Fibroblast of skin of left quadriceps (primary cell): Measurements from ENCODE around the gene PCDHA3.
"Not testable (repeated sequence)": the region's sequence is repeated elsewhere in the genome, so short reads cannot be mapped to it uniquely, and the experiment has no call there.

Experiments
- DNase-seq, 2 experiments: peaks; one replicate each; pipeline ENCODE4 v3.0.0-alpha.2; 2013; ENCODE audit warnings: low read depth in 2 of 2

PCDHA3 gene

DNA sequence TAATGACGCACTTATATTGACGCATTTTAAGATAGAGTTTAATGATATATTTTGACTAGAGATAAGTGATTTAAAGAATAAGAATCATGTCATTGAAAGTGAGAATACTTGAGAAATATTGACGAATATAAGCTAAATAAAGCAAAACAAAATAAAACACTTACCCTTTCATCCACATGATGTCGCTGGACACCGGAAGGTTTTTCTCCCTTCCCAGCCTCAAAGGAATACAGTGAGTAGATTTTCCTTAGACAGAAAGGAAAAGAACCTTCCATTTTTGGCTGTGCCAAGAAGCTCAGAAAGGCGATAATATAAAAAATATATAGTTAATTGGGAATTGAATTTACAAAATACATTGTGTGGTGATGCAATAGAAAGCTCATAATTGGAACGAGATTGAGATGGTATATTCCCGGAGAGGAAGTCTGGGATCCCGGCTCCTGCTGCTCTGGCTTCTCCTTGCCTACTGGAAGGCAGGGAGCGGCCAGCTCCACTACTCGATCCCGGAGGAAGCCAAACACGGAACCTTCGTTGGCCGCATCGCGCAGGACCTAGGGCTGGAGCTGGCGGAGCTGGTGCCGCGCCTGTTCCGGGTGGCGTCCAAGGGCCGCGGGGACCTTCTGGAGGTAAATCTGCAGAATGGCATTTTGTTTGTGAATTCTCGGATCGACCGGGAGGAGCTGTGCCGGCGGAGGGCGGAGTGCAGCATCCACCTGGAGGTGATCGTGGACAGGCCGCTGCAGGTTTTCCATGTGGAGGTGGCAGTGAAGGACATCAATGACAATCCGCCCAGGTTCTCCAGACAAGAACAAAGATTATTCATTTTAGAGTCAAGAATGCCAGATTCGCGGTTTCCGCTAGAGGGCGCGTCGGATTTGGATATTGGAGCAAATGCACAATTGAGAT, 20.8 kb downstream of the PCDHA3 start, which contains the start of gene PCDHA5:
TSS of gene PCDHA5 (plus strand) at position 239 of the 906 bp plus-strand sequence.
- no peak for DNase-seq

DNA sequence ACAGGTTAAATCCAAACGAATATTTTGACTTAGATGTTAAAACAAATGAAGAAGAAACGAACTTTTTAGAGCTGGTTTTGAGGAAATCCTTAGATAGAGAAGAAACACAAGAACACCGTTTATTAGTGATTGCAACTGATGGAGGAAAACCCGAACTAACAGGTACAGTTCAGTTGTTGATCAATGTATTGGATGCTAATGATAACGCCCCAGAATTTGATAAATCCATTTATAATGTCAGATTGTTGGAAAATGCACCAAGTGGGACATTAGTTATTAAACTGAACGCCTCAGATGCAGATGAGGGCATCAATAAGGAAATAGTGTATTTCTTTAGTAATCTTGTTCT, 21.4 kb downstream of the PCDHA3 start:
- DNase-seq, result no peak

DNA sequence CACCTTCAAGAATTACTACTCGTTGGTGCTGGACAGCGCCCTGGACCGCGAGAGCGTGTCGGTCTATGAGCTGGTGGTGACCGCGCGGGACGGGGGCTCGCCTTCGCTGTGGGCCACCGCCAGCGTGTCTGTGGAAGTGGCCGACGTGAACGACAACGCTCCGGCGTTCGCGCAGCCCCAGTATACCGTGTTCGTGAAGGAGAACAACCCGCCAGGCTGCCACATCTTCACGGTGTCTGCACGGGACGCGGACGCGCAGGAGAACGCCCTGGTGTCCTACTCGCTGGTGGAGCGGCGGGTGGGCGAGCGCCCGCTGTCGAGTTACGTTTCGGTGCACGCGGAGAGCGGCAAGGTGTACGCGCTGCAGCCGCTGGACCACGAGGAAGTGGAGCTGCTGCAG, 22.1 kb downstream of the PCDHA3 start:
- DNase-seq, result not testable (repeated sequence)

DNA sequence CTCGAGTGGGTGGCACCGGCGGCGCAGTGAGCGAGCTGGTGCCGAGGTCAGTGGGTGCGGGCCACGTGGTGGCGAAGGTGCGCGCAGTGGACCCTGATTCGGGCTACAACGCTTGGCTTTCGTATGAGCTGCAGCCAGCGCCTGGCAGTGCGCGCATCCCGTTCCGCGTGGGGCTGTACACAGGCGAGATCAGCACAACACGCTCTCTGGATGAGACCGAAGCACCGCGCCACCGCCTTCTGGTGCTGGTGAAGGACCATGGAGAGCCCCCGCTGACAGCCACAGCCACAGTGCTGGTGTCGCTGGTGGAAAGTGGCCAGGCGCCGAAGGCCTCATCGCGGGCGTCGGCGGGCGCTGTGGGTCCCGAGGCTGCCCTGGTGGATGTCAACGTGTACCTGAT, 22.6 kb downstream of the PCDHA3 start:
- no peak for DNase-seq

DNA sequence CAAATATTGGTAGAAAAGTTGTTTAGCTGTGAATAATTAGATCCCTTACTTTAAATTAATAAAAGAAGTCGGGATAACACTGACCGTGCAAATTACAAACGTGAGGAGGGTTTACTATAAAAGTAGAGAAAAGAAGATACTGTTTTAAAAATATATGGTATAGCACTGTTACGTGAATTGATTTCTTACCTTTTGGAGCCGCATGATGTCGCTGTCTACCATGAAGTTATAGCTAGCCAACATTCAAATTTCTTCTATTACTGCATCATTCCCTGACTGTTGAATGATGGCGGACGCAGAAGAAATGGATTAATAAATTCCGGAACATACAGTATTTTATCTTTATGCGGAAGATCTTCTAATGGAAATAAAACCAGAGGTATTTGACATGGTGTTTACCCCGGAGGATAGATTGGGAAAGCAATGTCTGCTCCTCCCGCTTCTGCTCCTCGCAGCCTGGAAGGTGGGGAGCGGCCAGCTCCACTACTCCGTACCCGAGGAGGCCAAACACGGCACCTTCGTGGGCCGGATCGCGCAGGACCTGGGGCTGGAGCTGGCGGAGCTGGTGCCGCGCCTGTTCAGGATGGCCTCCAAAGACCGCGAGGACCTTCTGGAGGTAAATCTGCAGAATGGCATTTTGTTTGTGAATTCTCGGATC, 27.0 kb downstream of the PCDHA3 start, which contains the start of gene PCDHA6:
TSS of gene PCDHA6 (plus strand) at position 257 of the 658 bp plus-strand sequence. CDS start at position 389, 132 bp downstream.
- DNase-seq, result no peak

DNA sequence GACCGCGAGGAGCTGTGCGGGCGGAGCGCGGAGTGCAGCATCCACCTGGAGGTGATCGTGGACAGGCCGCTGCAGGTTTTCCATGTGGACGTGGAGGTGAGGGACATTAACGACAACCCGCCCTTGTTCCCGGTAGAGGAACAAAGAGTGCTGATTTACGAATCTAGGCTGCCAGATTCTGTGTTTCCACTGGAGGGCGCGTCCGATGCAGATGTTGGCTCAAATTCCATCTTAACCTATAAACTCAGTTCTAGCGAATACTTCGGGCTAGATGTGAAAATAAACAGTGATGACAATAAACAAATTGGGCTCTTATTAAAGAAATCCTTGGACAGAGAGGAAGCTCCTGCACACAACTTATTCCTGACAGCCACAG, 27.5 kb downstream of the PCDHA3 start:
- no peak for DNase-seq

DNA sequence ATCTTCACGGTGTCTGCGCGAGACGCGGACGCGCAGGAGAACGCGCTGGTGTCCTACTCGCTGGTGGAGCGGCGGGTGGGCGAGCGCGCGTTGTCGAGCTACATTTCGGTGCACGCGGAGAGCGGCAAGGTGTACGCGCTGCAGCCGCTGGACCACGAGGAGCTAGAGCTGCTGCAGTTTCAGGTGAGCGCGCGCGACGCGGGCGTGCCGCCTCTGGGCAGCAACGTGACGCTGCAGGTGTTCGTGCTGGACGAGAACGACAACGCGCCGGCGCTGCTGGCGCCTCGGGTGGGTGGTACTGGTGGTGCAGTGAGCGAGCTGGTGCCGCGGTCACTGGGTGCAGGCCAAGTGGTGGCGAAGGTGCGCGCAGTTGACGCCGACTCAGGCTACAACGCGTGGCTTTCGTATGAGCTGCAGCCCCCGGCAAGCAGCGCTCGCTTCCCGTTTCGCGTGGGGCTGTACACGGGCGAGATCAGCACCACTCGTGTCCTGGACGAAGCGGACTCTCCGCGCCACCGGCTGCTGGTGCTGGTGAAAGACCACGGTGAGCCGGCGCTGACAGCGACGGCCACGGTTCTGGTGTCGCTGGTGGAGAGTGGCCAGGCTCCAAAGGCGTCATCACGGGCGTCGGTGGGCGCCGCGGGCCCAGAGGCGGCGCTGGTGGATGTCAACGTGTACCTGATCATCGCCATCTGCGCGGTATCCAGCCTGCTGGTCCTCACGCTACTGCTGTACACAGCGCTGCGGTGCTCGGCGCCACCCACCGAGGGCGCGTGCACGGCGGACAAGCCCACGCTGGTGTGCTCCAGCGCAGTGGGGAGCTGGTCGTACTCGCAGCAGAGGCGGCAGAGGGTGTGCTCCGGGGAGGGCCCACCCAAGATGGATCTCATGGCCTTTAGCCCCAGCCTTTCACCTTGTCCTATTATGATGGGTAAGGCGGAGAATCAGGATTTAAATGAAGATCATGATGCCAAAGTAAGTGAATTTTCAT, 28.9 kb downstream of the PCDHA3 start:
- not testable (repeated sequence) for DNase-seq

DNA sequence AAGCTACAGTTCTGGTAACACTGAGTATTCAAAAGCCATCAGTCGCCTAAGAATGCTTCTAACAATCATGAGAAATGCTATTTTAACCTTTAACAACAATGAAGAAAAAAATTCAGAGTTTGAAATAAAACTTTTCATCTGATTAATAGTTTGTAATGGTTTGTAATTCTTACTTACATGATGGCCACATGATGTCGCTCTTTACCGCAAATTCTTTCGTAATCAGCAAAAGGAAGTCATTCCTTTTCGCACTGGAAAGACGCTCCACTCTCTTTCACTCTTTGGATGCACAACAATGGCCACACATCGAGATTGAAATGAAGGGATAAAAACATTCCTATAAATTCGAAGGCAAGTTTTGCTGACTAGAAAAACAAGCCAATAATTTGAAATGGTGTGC, 33.1 kb downstream of the PCDHA3 start, which contains the start of gene PCDHA7:
TSS of gene PCDHA7 (plus strand) at position 277 of the 400 bp plus-strand sequence. CDS start at position 392, 115 bp downstream.
- peak in 1 of 2 experiments; percentile 1 for DNase-seq

DNA sequence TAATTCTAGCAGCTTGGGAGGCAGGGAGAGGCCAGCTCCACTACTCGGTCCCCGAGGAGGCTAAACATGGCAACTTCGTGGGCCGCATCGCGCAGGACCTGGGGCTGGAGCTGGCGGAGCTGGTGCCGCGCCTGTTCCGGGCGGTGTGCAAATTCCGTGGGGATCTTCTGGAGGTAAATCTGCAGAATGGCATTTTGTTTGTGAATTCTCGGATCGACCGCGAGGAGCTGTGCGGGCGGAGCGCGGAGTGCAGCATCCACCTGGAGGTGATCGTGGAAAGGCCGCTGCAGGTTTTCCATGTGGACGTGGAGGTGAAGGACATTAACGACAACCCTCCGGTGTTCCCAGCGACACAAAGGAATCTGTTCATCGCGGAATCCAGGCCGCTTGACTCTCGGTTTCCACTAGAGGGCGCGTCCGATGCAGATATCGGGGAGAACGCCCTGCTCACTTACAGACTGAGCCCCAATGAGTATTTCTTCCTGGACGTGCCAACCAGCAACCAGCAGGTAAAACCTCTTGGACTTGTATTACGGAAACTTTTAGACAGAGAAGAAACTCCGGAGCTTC, 33.7 kb downstream of the PCDHA3 start:
- not testable (repeated sequence) for DNase-seq

DNA sequence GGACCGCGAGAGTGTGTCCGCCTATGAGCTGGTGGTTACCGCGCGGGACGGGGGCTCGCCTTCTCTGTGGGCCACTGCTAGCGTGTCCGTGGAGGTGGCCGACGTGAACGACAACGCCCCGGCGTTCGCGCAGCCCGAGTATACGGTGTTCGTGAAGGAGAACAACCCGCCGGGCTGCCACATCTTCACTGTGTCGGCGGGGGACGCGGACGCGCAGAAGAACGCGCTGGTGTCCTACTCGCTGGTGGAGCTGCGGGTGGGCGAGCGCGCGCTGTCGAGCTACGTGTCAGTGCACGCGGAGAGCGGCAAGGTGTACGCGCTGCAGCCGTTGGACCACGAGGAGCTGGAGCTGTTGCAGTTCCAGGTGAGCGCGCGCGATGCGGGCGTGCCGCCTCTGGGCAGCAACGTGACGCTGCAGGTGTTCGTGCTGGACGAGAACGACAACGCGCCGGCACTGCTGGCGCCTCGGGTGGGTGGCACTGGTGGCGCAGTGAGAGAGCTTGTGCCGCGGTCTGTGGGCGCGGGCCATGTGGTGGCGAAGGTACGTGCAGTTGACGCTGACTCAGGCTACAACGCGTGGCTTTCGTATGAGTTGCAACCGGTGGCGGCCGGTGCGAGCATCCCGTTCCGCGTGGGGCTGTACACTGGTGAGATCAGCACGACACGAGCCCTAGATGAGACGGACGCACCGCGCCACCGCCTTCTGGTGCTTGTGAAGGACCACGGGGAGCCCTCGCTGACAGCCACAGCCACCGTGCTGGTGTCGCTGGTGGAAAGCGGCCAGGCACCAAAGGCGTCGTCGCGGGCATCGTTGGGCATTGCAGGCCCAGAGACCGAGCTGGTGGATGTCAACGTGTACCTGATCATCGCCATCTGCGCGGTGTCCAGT, 35.0 kb downstream of the PCDHA3 start:
- DNase-seq, result no peak

DNA sequence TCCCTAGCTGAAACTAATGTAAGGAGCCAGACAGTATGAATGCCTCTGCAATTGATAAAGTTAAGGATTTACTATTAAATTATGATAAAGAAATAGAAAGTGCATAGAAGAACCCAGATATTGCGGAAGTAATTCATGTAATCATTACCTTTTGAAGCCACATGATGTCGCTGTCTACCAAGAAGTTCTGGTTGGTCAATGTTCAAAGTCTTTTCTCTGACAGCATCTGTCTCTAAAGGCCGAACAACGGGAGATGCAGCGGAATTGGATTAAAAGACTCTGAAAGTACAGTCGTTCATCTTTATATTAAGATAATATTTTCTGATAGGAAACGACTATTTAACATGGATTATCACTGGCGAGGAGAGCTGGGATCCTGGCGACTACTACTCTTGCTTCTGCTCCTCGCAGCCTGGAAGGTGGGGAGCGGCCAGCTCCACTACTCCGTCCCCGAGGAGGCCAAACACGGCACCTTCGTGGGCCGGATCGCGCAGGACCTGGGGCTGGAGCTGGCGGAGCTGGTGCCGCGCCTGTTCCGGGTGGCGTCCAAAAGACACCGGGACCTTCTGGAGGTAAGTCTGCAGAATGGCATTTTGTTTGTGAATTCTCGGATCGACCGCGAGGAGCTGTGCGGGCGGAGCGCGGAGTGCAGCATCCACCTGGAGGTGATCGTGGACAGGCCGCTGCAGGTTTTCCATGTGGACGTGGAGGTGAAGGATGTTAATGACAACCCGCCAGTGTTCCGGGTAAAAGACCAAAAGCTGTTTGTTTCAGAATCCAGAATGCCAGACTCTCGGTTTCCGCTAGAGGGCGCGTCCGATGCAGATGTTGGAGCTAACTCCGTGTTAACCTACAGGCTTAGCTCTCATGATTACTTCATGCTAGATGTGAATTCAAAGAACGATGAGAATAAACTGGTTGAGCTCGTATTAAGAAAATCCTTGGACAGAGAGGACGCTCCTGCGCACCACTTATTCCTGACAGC, 40.4 kb downstream of the PCDHA3 start, which contains the start of gene PCDHA8:
TSS of gene PCDHA8 (plus strand) at position 210 of the 985 bp plus-strand sequence. CDS start at position 345, 135 bp downstream.
- no peak for DNase-seq

DNA sequence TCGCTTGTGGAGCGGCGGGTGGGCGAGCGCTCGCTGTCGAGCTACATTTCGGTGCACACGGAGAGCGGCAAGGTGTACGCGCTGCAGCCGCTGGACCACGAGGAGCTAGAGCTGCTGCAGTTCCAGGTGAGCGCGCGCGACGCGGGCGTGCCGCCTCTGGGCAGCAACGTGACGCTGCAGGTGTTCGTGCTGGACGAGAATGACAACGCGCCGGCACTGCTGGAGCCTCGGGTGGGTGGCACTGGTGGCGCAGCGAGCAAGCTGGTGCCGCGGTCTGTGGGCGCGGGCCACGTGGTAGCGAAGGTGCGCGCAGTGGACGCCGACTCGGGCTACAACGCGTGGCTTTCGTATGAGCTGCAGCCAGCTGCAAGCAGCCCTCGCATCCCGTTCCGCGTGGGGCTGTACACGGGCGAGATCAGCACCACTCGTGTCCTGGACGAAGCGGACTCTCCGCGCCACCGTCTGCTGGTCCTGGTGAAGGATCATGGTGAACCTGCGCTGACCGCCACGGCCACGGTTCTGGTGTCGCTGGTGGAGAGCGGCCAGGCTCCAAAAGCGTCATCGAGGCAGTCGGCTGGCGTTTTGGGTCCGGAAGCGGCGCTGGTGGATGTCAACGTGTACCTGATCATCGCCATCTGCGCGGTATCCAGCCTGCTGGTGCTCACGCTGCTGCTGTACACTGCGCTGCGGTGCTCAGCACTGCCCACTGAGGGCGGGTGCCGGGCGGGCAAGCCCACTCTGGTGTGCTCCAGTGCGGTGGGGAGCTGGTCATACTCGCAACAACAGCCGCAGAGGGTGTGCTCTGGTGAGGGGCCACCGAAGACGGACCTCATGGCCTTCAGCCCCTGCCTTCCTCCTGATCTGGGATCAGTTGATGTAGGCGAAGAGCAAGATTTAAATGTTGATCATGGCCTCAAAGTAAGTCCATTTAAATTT, 42.2 kb downstream of the PCDHA3 start:
- DNase-seq, result no peak

DNA sequence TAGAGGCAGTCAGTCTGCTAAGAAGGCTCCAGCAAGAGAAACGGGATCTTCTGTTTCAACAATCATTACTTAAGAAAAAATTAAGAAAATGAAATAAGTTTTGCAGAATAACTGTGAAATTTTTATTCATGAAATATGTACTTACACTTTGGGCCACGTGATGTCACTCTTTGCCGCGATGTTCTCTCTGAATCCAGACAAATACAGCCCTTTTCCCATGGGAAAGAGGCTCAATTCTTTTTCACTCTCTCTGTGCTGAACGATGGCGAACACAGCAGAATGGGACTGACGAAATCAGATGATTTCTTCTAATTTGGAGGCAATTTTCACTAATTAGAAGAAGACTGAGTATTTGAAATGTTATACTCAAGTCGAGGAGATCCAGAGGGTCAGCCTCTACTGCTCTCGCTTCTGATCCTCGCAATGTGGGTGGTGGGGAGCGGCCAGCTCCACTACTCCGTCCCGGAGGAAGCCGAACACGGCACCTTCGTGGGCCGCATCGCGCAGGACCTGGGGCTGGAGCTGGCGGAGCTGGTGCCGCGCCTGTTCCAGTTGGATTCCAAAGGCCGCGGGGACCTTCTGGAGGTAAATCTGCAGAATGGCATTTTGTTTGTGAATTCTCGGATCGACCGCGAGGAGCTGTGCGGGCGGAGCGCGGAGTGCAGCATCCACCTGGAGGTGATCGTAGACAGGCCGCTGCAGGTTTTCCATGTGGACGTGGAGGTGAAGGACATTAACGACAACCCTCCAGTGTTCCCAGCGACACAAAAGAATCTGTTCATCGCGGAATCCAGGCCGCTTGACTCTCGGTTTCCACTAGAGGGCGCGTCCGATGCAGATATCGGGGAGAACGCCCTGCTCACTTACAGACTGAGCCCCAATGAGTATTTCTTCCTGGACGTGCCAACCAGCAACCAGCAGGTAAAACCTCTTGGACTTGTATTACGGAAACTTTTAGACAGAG, 47.6 kb downstream of the PCDHA3 start, which contains the start of gene PCDHA9:
TSS of gene PCDHA9 (plus strand) at position 244 of the 964 bp plus-strand sequence. CDS start at position 358, 114 bp downstream.
- not testable (repeated sequence) for DNase-seq

DNA sequence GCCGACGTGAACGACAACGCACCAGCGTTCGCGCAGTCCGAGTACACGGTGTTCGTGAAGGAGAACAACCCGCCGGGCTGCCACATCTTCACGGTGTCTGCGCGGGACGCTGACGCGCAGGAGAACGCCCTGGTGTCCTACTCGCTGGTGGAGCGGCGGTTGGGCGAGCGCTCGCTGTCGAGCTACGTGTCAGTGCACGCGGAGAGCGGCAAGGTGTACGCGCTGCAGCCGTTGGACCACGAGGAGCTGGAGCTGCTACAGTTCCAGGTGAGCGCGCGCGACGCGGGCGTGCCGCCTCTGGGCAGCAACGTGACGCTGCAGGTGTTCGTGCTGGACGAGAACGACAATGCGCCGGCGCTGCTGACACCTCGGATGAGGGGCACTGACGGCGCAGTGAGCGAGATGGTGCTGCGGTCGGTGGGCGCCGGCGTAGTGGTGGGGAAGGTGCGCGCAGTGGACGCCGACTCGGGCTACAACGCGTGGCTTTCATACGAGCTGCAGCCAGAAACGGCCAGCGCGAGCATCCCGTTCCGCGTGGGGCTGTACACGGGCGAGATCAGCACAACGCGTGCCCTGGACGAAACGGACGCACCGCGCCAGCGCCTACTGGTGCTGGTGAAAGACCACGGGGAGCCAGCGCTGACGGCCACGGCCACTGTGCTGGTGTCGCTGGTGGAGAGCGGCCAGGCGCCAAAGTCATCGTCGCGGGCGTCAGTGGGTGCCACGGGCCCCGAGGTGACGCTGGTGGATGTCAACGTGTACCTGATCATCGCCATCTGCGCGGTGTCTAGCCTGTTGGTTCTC, 49.2 kb downstream of the PCDHA3 start:
- not testable (repeated sequence) for DNase-seq
